Right renal cortex interstitium (tissue), 3 donors: ENCODE results near the gene FKBP5. TPM values are rescaled to one million over a fixed set of nuclear protein-coding genes. Genes with fewer than 3 reads are reported as not detected.
"Not testable (repeated sequence)": the region's sequence is repeated elsewhere in the genome, so short reads cannot be mapped to it uniquely, and the experiment has no call there.

Experiments
- DNase-seq, 3 donors: peaks; one replicate each; pipeline ENCODE4 v3.0.0-alpha.2; 2013; ENCODE audit warnings: low read depth in 3 of 3, low spot score in 2 of 3
- polyA plus RNA-seq, 3 donors: library from polyadenylated mRNA; unstranded; fragments of 120-200 nt; gene quantifications; one replicate each; pipeline ENCODE4 v1.2.1, GENCODE V29; 2013; ENCODE audit not compliant: insufficient read length in 3 of 3

FKBP5 gene
- polyA plus RNA-seq, 3 donors: 24.9 to 29.0 (median 27.7) TPM

- DNase-seq: no peak
Observed at GRCh38 chr6:35724471-35724870, 35.8 kb upstream of the FKBP5 start.

GRCh38 chr6:35724059-35724458, 35.3 kb upstream of the FKBP5 start:
- no peak for DNase-seq

- no peak for DNase-seq
Observed at GRCh38 chr6:35723587-35723986, 34.9 kb upstream of the FKBP5 start.

- DNase-seq: no peak
Observed at GRCh38 chr6:35722121-35722761, 33.5 kb upstream of the FKBP5 start.

GRCh38 chr6:35719830-35720733, 31.4 kb upstream of the FKBP5 start:
- no peak for DNase-seq

- no peak for DNase-seq
Observed at GRCh38 chr6:35719404-35719829, 30.7 kb upstream of the FKBP5 start.

GRCh38 chr6:35718911-35719381, 30.2 kb upstream of the FKBP5 start:
- DNase-seq: no peak

- DNase-seq: no peak
Observed at GRCh38 chr6:35718375-35718736, 29.6 kb upstream of the FKBP5 start.

GRCh38 chr6:35717449-35718374, 29.0 kb upstream of the FKBP5 start:
- DNase-seq: no peak

GRCh38 chr6:35716798-35717197, 28.1 kb upstream of the FKBP5 start:
- DNase-seq: no peak

GRCh38 chr6:35713006-35713767, 24.5 kb upstream of the FKBP5 start:
- DNase-seq: no peak

GRCh38 chr6:35711731-35712130, 23.0 kb upstream of the FKBP5 start:
- no peak for DNase-seq

GRCh38 chr6:35710241-35710847, 21.6 kb upstream of the FKBP5 start:
- no peak for DNase-seq

- DNase-seq: no peak
Observed at GRCh38 chr6:35708585-35708984, 19.9 kb upstream of the FKBP5 start.

GRCh38 chr6:35707714-35708407, 19.1 kb upstream of the FKBP5 start:
- no peak for DNase-seq

- no peak for DNase-seq
Observed at GRCh38 chr6:35706468-35706867, 17.8 kb upstream of the FKBP5 start.

GRCh38 chr6:35703554-35703953, 14.8 kb upstream of the FKBP5 start:
- no peak for DNase-seq

GRCh38 chr6:35698858-35699257, 10.1 kb upstream of the FKBP5 start:
- DNase-seq: no peak

- DNase-seq: not testable (repeated sequence)
Observed at GRCh38 chr6:35698430-35698829, 9.7 kb upstream of the FKBP5 start.
